HG02981 (cell line): ENCODE results near the gene NUP188.

Experiments
- ATAC-seq: cut with Tn5 transposase; IDR thresholded peaks from one replicate; pipeline ENCODE4 v1.9.1; 2021; ENCODE audit warnings: mild to moderate bottlenecking, moderate library complexity; ENCODE audit not compliant: unreplicated experiment

NUP188 gene

GRCh38 chr9:128947527-128948301, at the start of gene NUP188, which contains the start of gene DOLK:
TSS of gene NUP188 (plus strand) at chr9:128947699. CDS start at chr9:128947720, 21 bp downstream.
TSS of gene DOLK (minus strand) at chr9:128947603. CDS start at chr9:128947303, 300 bp downstream.
- ATAC-seq: peak; percentile 71

GRCh38 chr9:128898382-128898781, 49.1 kb upstream of the NUP188 start:
- no peak for ATAC-seq

DNA sequence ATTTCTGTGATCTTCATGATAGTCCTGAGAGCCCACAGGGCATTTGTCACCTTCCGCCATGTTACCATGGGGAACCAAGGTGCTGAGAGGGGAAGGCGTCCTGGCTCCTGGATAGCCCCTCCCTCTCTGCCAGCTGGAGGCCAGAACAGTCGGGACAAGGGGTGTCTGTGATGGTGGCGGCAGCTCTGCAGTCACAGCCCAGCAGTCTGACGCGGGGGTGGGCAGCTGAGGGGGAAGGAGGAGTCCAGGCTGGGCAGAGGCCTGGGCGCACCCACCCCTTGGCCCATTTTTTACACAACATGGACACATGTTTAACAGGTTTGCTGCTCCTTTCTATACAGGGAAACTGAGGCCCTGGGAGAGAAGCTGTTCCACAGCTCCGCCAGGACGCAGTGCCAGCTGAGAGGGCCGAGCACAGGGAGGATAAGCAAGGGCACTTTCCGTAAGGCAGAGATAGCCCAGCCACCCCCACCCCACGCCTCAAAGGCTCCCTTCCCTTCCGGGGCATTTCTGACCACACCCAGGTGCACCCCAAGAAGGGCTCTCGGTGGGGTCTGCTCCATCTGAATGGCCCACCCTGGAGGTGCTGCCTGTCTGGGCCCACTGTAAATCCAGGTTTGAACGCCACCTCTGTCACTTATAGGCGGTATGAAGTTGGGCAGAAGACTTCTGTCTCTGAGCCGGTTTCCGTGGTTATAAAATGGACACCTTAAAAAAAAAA, 48.5 kb upstream of the NUP188 start:
- ATAC-seq: no peak

GRCh38 chr9:128899566-128900322, 47.8 kb upstream of the NUP188 start:
- ATAC-seq: no peak

GRCh38 chr9:128901379-128901778, 46.1 kb upstream of the NUP188 start:
- ATAC-seq: no peak

DNA sequence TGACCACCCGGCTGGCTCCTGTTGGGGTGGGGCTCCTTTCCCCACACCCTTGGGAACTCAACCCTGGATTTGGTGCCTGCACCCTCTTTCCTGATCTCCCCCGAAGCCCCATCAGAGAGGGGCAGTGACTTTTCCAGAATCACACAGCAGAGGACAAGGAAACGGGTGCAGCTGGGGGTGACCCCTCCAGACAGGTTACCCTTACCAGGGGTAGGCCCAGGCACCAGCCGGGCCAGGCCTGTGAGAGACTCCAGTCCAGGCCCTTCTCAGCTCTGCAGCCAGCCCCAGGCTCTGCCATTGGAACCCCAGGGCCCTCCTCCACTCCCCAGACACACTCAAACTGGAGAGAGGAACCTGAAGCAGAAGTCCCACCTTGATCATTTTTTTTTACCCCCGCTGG, 45.7 kb upstream of the NUP188 start:
- no peak for ATAC-seq

DNA sequence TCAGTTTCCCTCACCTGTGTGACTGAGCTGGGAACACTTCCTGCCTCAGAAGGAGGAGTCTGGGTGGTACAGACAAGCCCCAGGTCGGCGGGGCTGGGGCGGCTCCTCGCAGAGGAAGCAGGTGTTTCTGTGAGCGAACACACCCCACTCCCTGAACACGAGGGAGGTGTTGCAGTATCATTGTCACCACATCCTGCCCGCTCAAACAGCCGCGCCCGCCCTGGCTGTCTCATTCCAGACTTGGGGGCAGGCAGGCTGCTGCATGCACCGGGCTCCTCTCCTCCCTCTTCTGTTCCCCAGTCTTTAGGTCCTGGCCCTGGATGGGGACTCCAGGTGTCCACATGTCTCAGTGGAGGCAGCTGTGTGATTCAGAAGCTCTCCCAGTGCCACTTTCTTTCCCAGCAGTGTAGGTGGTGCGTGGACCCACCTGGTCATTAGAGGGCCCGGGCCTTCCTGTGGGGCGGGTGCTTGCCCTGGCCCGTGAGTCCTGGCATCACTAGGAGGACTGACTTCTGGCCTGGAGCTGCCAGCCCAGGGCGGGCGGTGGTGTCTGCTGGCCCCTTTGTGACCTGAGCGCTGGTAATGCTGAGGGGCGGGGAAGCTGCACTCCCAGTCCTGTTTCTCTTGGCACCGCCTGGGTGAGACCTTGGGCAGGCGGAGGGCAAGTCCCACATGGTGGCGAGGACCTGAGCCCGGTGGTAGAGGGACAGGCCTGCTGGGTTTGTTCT, 45.0 kb upstream of the NUP188 start:
- ATAC-seq: peak; percentile 77

- no peak for ATAC-seq
Observed at GRCh38 chr9:128903079-128903461, 44.4 kb upstream of the NUP188 start.

GRCh38 chr9:128903871-128904620, 43.5 kb upstream of the NUP188 start:
- no peak for ATAC-seq

- ATAC-seq: no peak
Observed at GRCh38 chr9:128905964-128906363, 41.5 kb upstream of the NUP188 start.

DNA sequence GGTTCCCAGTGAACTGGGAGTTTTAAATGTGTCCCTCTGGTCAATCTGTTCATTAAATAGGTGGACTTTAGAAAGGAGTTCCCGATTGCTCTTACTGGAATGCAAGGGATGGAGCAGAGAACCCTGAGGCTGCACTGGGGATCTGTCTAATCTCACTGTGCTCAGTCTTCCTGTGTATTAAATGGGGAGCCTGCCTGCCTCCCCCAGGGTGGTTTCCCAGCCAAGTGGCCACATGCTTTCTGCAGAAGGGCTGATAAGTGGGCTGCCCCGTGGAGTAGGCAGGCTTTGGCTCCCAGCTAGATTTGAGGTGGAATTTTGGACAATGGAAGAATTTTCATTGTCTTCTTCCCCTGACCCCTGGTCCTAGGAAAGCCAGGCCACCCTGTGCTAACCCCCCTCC, 40.8 kb upstream of the NUP188 start:
- no peak for ATAC-seq

DNA sequence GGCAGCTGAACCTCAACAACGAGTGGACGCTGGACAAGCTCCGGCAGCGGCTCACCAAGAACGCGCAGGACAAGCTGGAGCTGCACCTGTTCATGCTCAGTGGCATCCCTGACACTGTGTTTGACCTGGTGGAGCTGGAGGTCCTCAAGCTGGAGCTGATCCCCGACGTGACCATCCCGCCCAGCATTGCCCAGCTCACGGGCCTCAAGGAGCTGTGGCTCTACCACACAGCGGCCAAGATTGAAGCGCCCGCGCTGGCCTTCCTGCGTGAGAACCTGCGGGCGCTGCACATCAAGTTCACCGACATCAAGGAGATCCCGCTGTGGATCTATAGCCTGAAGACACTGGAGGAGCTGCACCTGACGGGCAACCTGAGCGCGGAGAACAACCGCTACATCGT, 39.1 kb upstream of the NUP188 start:
- no peak for ATAC-seq

- ATAC-seq: no peak
Observed at GRCh38 chr9:128909859-128910258, 37.6 kb upstream of the NUP188 start.

GRCh38 chr9:128910906-128911305, 36.6 kb upstream of the NUP188 start:
- ATAC-seq: no peak

GRCh38 chr9:128911529-128912035, 35.9 kb upstream of the NUP188 start:
- no peak for ATAC-seq

GRCh38 chr9:128912270-128912853, 35.1 kb upstream of the NUP188 start:
- ATAC-seq: no peak

DNA sequence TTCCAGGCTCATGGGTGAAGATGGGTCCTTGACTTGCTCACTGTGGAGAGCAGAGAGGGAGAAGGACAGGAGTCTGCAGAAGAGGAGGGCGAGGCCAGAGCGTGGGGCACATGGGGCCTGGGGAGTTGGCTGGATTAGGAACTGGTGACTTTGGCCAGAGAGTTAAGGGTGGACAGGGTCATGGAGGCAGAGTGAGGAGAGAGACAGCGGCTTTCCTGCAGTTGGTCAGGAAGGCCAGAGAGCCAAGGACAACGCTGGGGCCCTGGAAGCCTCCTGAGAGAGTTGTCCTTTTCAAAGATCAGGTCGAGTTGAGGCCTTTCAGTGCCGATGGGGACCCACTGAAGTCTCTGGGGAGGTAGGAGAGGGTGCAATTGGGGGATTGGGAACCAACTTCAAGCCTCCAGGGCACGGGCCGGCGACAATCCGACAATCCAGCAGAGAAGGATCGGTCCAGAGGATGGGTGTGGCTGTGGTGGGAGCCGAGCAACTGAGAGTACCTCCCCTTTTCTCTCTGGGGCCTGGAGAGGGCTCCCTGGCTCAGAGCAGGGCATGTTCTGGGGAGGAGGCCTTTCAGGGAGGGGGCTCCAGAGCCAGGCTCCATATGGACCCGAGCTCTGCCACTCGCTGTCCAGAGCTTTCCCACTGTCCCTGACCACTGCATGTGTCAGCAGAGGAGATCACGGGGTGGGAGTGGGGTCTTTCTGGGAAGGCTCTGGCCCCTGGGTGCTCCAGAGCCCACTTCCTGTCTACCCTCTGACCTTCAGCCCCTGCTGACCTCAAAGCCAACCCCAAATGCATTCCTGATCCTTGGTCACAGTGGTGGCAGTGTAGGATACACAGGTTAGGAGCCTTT, 34.2 kb upstream of the NUP188 start:
- no peak for ATAC-seq

DNA sequence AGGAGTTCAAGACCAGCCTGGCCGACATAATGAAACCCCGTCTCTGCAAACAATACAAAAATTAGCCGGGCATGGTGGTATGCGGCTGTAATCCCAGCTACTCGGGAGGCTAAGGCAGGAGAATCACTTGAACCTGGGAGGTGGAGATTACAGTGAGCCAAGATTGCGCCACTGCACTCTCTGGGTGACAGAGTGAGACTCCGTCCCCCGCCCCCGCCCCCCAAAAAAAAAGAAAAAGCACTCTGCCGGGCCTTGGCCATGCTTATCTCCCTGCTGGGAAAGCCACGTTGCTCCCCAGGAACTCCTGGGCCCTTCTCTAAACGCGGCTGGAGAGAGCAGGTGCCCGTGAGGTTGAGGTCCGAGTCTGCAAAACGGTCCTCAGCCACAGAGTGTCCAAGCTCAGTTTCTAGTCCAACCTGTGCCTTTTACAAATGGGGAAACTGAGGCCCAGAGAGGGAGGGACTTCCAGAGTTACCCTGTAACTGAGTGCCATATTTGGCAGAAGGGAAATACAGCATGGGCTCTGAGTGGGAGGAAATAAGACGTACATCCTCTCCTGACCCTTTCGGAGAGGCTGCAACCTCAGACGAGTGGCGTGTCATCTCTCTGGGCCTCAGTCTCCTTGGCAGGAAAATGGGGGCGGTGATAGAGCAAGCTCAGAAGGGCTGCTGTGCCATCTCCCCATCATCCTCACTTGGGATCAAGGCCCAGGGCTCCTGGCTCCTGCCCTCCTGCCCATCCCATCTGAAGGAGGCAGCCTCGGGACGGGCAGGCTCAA, 33.3 kb upstream of the NUP188 start:
- ATAC-seq: no peak
